ENCODE results near the gene CNIH2. TPM values are rescaled to one million over a fixed set of nuclear protein-coding genes. Genes with fewer than 3 reads are reported as not detected.
"Not testable (repeated sequence)": the region's sequence is repeated elsewhere in the genome, so short reads cannot be mapped to it uniquely, and the experiment has no call there.

Gene CNIH2
- total RNA-seq, 1 experiment from 2014 or later: 8.4 TPM

DNA sequence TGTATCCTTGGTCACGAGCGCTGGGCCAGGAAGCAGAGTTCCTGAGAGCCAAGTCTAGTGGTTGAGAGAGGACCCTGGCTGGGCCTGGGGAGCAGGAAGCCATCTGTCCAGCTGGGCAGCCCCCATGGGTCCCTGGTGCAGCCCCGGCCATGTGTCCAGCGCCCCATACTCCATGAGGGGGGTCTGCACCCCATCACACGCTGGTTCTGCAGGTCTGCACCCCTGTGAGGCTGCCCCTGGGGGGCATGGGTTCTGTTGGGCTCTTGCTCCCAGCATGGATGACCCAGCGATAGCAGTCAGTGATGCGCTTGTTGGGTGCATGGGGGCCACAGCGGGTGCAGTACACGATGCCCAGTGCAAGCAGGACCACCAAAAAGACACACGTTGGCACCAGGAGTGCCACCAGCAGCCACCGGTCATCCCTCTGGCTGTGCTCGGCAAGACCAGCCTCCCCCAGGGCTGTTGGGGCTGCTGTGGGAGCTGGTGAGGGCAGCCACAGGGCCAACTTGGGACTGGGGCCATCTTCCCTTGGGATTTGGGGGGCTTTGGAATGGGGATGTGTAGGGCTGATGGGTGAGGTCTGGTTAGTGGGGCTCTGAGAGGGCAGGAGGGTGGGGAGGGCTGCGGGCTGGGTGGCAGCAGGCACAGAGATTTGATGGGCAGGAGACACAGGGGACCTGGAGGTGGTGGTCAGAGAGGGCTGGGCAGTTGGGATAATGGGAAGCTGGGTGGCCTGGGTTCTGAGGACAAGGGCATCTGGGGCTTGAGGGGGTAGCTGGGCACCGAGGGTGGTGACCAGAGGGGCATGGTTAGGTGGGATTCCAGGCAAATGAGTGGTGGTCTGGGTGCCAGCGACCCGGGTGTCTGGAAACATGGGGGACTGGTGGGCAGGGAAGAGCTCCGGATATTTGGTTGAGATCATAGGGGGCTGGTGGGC is 36.9 kb downstream of the CNIH2 start:
- DNase-seq (ENCODE audit: low spot score): no peak

DNA sequence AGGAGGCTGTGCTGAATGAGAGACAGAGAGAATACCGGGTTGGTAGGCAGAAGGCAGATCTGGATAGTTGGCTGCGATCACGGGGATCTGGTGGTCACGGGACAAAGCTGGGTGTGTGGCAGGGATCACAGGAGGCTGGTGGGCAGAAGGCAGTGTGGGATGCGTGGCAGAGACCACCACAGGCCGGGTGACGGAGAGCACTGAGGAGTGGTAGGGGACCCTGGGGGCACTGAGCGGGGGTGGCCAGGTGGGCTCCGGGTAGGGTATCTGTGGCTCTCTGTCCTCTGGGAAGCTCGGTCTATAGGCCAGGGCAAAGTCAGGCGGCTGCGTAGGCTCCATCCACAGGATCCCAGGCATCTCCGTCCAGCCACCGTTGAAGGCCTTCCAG is 37.5 kb downstream of the CNIH2 start:
- DNase-seq (ENCODE audit: low spot score): no peak

DNA sequence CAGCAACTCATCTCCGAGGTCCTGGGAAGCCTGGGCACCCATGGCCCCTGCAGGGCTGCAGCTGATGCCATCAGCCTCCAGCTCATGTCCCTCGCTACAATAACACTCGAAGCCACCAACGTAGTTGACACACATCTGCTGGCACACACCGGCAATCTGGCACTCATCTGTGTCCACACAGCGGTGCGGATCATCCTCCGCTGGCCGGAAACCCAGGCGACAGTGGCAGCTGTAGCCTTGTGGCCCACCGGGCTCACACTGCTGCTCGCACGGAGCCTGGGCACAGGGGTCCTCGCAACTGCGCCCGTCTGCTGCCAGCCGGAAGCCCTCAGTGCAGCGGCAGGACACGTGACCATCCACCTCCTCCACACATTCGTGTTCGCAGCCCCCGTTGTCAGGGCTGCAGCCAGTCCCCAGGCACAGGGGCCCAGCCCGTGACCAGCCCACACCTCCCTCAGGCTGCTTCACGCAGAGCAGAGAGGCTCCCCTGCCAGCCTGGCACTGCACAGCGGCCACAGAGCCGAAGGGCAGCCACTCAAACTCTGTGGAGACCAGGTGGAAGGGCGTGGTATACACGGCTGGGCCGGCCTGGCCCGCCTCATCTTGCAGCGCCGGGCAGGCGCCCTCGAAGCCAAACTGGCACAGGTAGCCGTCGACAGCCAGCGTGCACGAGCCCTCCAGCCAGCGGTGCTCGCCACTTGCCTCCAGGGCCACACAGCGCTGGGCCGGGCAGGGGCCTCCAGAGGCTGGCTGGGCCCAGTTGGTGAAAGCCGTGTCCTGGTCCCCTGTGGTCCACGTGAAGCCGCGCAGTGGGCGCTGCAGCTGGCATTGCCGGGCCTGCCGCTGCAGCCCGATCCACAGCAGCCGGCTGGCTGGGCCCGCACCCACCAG is 38.2 kb downstream of the CNIH2 start:
- no peak for DNase-seq (ENCODE audit: low spot score)

DNA sequence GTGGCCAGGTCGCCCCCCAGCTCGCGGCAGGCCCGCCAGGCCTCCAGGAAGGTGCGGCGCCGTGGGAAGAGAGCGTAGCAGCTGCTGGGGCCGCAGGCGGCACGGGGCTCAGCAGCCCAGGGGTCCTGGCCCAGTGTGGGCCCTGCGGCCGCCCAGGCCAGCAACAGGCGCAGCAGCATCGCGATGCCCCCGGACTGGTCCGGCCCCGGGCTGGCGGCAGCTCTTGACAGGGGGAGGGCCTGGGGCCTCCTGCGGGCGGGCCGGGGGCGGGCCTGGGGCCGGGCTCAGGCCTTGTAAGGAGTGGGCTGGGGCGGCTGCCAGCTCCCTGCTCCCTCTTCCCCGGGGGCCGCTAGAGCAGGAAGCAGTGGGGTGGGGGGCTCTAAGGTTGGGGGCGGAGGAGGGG is 38.9 kb downstream of the CNIH2 start, which contains the start of gene CD248:
CD248 (minus strand) TSS at position 196 of the 403 bp plus-strand sequence; CDS start at position 179, 17 bp downstream.
- no peak for DNase-seq (ENCODE audit: low spot score)

DNA sequence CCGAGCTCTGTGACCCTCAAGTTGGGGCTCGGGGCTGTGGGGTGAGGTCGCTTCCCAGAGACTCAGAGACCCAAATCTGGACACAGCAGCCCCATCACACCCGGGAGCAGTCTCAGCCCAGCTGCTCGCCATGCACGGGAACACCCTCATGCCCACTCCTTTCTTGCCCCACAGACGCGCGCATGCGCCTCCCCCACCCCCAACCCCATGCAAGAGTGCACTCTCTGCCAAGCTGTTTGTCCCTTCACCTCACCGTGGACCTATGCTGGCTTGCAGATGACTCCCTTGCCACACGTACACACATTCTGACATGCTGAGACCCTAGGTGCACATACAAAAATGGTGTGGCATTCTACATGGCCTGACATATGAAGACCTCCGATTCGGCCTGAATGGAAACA is 39.3 kb downstream of the CNIH2 start:
- DNase-seq (ENCODE audit: low spot score): no peak

DNA sequence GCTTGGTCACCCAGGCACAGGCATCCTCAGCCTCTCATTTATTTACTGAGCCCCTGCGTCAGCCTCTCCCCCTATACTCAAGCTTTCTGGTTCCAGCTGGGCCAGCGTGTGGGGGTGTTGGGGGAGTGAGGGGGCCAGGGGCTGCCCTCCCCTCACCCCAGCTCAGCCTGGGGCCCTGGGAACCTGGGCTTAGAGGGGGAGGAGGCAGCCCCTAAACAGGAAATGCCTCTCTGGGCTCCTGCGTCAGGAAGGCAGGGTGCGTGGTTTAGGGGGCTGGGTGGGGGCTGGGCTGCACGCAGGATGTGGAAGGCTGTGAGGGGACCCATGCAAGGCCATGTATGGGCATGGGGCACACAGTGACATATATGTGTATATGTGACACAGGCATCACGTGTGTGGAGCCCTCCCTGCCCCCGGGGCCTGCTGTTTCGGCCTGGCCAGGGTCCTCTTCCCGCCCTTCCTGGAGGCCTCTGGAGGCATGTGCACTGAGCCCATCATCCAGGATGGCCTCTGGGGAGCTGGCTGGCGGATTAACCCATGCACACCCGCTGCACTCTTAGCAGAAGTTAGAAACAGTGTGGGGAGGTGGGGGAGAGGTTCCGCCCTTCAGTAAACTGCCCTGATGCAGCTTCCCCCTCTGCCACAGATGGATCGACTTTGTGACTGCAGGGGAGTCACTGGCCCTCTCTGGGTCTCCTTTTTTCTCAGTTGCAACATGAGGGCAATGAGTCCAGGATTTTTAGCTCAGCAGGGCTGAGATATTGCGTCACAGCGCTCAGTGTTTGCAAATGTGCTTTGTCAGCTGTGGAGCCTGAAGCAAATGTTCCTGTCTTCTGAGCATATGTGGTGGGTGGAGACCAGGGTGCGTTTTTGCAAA is 40.0 kb downstream of the CNIH2 start:
- DNase-seq (ENCODE audit: low spot score): peak; percentile 45

DNA sequence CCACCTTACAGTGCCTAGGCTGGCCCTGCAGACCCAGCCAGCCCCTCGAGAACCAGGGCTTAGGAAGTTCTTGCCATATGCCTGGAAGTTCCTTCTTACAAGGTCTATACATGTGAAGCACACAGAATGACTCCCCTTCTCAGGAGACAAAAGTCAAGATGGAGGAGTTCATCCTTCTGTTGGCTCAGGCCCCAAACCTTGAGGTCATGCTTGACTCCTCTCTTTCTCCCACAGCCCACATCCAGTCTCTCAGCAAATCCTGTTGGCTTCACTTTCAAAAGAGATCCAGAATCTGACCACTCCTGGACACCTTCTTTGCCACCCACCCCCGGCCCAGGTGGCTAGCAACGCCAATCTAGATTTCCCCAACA is 40.6 kb downstream of the CNIH2 start:
- DNase-seq (ENCODE audit: low spot score): no peak

DNA sequence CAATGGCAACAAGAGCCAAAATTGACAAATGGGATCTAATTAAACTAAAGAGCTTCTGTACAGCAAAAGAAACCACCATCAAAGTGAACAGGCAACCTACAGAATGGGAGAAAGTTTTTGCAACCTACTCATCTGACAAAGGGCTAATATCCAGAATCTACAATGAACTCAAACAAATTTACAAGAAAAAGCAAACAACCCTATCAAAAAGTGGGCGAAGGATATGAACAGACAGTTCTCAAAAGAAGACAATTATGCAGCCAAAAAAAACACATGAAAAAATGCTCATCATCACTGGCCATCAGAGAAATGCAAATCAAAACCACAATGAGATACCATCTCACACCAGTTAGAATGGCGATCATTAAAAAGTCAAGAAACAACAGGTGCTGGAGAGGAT is 42.3 kb downstream of the CNIH2 start:
- DNase-seq (ENCODE audit: low spot score): not testable (repeated sequence)

DNA sequence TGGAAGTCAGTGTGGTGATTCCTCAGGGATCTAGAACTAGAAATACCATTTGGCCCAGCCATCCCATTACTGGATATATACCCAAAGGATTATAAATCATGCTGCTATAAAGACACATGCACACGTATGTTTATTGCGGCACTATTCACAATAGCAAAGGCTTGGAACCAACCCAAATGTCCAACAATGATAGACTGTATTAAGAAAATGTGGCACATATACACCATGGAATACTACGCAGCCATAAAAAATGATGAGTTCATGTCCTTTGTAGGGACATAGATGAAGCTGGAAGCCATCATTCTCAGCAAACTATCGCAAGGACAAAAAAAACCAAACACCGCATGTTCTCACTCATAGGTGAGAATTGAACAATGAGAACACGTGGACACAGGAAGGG is 42.8 kb downstream of the CNIH2 start:
- DNase-seq (ENCODE audit: low spot score): not testable (repeated sequence)

DNA sequence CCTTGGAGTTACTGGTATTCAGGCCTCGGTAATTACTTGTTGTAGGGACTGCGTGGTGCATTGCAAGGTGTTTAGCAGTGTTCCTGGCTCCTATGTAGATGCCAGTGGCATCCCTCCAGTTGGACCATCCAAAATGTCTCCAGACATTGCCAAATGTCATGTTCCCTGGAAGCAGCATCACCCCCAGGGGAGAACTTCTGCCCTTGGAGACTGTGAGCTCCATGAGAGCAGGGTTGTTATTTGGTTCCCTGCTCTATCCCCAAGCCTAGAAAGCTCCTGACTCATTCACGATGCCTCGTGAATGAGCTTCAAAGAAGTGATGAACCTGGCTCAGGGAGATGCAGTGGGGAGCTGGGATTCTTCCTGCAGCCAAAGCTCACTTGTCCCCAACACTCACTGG is 43.6 kb downstream of the CNIH2 start:
- DNase-seq (ENCODE audit: low spot score): no peak

DNA sequence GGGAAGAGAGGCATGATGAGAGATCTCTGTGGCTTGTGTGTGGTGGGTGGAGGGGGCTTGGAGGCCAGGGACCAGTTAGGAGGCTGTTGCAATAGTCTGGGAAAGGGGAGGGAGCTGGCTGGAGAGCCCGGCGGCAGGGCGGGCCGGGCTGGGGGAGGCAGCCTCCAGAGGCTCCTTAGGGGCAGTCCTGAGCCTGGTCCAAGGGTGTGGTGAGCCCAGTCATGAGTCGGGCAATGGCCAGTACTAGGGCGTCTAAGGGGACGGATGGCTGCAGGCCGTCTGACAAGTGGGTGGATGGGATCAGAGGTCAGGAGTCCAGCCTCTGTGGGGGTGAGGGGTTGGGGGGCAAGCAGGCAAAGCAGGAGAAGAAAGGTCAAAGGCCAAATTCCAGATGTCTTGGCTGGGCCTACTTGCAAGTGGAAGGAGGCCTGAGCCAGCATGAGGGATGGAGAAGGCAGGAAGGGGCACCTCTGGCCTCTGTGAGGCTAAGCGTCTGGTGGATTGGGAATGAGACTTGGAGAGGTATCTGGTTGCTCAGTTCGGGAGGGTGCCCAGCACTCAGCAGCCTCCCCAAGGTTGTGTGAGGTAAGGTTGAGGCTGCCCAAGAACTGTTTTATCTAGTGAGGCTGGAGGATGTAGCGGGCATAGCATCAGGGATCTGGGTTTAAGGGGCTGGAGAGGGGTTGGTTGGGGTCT is 44.9 kb downstream of the CNIH2 start:
- DNase-seq (ENCODE audit: low spot score): no peak

DNA sequence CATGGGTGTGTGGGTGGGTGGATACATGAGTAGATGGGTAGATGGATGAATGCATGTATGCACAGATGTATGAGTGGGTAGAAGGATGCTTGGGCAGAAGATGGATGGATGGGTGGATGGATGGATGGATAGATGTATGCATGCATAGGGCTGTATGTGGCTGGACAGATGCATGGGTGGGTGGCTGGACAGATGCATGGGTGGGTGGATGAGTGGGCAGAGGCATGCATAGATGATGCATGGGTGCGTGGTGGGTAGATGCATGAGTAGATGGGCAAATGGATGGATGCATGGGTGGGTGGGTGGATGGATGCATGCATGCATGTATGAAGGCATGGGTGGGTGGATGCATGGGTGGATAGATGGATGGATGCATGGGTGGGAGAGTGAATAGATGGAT is 45.7 kb downstream of the CNIH2 start:
- no peak for DNase-seq (ENCODE audit: low spot score)

DNA sequence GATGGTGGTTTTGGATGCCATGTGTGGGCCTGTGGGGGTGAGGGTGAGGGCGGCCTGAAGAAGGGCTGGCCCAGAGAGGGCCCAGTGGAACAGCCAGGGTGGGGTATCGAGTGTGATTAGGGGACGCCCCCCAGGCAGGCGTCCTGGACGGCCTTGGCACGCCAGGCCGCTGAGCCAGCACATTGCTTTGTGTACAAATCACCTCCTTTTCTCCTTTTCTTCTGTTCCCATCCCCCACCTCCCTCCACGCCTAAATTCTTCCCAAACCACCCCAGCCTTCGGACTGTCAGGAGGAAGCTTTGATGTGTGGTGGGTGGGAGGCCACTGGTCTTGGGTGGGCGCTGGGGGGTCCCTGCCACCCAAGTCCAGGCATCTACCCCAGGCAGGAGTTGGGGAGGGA is 46.7 kb downstream of the CNIH2 start:
- no peak for DNase-seq (ENCODE audit: low spot score)

DNA sequence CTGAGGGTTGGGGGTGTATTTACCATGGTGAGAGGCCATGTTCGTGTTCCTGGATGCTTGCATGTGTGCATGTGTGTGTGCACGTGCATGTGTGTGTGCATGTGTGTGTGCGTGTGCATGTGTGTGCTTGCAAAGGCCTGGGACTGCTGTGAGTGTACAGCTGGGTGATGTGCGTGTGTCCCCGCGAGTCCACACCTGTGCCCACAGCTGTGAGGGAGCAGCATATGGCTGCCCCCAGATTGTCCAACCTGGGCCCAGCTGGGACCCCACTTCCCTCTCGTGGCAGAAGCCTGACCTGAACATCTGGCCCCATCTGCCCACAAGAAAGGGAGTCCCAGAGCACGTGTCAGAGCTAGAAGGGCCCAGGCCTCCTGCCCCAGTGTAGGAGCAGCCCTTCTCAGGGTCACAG is 47.3 kb downstream of the CNIH2 start:
- DNase-seq (ENCODE audit: low spot score): no peak

DNA sequence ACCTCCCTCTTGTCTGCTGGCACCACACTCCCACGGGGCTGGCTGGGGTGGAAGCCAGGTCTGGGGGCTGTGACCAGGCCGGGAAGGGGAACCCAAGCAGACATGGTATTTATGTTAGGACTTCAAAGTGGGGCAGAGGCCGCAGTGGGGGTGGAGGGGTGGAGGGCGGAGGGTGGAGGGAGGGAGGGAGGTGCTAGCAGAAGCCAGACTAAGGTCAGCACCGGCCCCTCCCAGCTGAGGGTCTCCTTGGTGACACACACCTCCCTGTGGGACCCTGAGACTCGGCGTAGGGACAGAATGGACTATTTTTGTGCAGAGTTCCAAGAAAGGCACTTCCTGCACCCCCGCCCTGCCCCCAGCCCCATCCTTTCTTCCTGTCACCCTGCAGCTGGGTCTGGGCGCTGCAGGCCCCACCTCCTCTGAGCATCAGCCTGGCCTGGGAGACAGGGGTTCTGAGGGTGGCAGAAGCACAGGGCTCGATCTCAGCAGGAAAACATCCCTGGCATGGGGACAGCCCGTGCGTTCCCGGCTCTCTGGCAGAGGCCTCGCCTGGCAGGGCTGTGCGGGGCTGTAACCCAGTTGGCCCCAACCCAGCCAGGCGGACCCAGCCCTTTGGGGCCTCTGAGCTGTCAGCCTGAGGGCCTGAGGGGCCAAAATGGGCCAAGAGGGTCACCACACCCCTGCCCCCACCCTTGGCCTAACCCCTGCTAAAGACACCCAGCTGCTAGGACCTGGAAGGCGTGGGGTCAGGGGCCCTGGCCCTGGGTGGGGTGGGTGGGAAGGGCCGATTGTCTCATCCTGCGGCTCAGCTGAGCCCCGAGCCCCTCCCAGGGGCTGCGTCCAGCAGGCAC is 48.5 kb downstream of the CNIH2 start:
- DNase-seq (ENCODE audit: low spot score): no peak

DNA sequence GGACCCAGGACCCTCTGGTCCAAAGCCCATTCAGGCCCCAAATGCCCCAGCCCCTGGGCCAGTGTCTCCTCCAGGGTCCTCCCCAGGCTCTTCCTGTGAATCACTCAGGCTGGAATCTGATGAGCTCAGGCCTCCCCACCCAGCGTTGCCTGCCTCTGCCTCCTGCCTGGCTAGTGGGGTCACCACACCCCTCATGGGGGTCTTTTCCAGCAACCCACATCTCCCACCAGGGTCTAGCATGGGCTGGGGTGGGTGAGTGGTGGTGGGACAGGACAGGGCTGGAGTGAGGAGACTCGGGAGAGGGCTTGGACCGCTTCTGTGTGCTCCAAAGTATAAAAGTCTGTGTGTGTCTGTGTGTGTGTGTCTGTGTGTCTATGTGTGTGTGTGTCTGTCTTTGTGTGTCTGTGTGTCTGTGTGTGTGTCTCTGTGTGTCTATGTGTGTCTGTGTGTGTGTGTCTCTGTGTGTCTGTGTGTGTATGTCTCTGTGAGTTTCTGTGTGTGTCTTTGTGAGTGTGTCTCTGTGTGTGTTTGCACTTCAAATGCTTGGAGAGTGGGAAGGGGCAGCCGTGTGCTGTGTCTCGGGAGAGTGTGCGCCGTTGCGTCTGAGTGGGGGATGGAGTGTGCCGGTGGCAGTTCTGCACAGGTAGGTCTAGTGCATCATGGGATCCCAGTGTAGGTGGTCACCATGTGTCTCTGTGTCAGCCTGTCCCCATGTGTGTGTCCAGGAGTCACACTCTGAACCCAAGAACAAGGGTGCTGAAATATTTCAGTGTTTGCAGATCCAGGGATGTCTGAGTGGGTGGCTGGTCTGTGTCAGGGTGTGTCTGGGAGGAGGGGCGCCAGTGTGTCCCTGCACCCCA is 49.4 kb downstream of the CNIH2 start:
- no peak for DNase-seq (ENCODE audit: low spot score)

DNA sequence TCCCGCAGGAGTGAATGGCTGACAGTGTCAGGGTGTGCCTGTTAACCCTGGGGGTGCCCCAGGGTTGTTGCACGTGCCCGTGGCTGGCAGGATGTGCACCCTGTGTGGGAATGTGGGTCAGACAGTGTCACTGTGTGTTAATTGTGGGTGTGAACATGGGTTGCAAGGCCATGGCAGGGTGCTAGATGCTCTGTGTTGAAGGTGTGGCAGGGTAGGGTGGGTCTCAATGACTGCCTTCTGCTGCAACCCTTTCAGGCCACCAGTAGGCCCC is 50.0 kb downstream of the CNIH2 start:
- no peak for DNase-seq (ENCODE audit: low spot score)

DNA sequence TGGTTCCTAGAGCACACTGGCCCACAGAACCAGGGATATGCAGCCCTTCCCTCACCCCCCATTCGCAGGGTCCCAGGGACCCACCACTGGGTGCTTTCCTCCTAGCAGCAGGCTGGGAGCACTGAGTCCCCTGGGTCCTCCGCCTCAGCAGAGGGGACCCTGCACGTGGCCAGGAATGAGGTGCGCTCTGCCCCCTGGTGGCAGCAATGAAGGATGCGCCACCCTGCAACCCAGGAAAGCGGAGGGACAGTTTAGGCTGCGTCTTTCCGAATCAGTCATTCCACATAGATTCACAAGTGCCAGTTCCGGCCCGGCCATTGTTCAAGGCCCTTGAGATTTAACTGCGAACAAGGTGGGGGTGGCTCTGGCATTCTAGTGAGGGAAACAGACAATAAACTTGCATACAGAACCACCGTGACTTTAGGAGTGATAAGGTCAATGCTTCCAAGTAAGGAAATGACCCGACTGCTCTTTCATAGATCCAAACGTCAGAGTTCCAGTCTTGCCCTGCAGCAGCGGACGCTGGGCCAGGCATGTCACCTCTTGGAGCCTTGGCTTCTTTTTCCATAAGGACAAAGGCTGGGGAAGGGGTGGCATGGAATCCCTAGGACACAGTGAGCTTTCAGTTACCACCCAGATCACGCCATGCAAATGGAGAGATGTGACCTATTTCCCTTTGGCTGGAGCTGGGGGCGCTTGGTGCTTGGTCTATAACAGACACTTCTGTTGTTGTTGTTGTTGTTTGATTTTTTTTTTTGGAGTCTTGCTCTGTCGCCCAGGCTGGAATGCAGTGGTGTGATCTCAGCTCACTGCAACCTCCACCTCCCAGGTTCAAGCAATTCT is 50.5 kb downstream of the CNIH2 start:
- peak; percentile 65 for DNase-seq (ENCODE audit: low spot score)

All from H4 (cell line).